Fibroblast of skin of right quadriceps (primary cell): ENCODE results near the gene MARF1.
A peak's percentile ranks its signal among the peaks of the same experiment; 100 is the strongest.
"Not testable (repeated sequence)": the region's sequence is repeated elsewhere in the genome, so short reads cannot be mapped to it uniquely, and the experiment has no call there.

ENCODE experiments used
- DNase-seq: peaks from one replicate; pipeline ENCODE4 v3.0.0-alpha.2; 2013

MARF1 gene, protein sequence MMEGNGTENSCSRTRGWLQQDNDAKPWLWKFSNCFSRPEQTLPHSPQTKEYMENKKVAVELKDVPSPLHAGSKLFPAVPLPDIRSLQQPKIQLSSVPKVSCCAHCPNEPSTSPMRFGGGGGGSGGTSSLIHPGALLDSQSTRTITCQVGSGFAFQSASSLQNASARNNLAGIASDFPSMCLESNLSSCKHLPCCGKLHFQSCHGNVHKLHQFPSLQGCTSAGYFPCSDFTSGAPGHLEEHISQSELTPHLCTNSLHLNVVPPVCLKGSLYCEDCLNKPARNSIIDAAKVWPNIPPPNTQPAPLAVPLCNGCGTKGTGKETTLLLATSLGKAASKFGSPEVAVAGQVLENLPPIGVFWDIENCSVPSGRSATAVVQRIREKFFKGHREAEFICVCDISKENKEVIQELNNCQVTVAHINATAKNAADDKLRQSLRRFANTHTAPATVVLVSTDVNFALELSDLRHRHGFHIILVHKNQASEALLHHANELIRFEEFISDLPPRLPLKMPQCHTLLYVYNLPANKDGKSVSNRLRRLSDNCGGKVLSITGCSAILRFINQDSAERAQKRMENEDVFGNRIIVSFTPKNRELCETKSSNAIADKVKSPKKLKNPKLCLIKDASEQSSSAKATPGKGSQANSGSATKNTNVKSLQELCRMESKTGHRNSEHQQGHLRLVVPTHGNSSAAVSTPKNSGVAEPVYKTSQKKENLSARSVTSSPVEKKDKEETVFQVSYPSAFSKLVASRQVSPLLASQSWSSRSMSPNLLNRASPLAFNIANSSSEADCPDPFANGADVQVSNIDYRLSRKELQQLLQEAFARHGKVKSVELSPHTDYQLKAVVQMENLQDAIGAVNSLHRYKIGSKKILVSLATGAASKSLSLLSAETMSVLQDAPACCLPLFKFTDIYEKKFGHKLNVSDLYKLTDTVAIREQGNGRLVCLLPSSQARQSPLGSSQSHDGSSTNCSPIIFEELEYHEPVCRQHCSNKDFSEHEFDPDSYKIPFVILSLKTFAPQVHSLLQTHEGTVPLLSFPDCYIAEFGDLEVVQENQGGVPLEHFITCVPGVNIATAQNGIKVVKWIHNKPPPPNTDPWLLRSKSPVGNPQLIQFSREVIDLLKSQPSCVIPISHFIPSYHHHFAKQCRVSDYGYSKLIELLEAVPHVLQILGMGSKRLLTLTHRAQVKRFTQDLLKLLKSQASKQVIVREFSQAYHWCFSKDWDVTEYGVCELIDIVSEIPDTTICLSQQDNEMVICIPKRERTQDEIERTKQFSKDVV (N-terminal part only)

GRCh38 chr16:15643048-15643945 lies at the start of gene MARF1:
Gene MARF1, minus strand, starts transcription at chr16:15643154. Its CDS starts 3,921 bp downstream, at chr16:15639233.
- DNase-seq: peak; percentile 96

- DNase-seq: not testable (repeated sequence)
Observed at GRCh38 chr16:15692508-15692907, 49.6 kb upstream of the MARF1 start.

GRCh38 chr16:15691046-15691445 lies 48.1 kb upstream of the MARF1 start:
- DNase-seq: no peak

DNA sequence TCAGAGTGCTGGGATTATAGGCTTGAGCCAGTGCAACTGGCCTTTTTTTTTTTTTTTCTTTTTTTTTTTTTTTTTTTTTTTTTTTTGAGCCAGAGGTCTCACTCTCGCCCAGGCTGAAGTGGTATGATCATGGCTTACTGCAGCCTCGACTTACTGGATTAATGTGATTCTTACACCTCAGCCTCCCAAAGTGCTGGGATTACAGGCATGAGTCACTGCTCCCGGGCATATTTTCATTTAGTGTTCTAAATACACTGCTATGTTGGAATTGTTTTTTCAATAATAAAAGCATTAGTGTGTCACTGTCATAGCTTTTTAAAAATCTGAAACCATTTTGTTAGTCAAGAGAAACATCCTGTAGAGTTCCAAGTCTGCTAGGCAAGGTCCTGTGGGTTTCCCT lies 47.3 kb upstream of the MARF1 start:
- peak; percentile 55 for DNase-seq

DNA sequence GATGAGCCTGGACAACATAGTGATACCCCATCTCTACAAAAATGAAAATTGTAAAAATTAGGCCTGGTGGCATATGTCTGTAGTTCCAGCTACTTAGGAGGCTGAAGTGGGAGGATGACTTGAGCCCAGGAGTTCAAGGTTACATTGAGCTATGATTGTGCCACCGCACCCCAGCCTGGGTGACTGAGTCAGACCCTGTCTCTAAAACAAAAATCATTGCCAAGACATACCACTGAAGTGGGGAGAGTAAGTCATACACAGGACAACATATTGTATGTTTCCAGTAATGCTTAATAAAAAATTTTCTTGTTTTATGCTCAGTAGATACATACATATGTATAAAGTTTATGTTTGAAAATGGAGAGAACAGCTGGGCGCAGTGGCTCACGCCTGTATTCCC lies 46.3 kb upstream of the MARF1 start:
- no peak for DNase-seq

GRCh38 chr16:15686287-15686686 lies 43.3 kb upstream of the MARF1 start:
- DNase-seq: no peak

- DNase-seq: peak; percentile 62
Observed at GRCh38 chr16:15682105-15682570, 39.2 kb upstream of the MARF1 start.

DNA sequence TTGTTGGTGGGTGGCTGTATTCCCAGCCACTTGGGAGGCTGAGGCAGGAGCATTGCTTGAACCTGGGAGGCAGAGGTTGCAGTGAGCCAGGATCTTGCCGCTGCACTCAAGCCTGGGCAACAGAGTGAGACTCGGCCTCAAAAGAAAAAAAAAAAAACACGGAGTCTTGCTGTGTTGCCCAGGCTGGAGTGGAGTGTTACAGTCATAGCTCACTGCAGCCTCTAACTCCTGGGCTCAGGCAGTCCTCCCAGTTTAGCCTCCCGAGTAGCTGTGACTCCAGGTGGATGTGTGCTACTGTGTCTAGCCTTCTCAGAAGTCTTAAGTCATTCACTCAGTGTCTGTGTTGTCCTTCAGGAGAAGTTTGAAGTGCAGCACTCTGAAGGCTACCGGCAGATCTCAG lies 34.5 kb upstream of the MARF1 start:
- no peak for DNase-seq

DNA sequence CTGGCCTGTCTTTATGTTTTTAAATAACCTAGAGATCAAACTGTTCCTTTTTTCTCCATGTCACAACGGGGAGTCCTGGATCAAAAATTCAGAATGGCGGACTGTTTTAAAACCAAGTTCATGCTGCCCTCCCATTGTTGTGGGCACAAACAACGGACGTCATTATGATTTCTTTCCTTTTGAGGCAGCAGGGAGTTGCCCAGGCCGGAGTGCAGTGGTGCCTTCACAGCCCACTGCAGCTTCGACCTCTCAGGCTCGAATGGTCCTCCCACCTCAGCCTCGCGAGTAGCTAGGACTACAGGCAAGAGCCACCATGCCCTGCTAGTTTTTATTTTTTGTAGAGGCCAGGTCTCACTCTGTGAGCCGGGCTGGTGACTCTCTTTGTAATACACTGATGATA lies 33.6 kb upstream of the MARF1 start:
- DNase-seq: no peak

GRCh38 chr16:15674571-15674970 lies 31.6 kb upstream of the MARF1 start:
- no peak for DNase-seq

GRCh38 chr16:15672514-15673167 lies 29.7 kb upstream of the MARF1 start:
- DNase-seq: peak; percentile 97

GRCh38 chr16:15672127-15672513 lies 29.2 kb upstream of the MARF1 start:
- DNase-seq: not testable (repeated sequence)

- DNase-seq: no peak
Observed at GRCh38 chr16:15671530-15672117, 28.7 kb upstream of the MARF1 start.

GRCh38 chr16:15667091-15667742 lies 24.3 kb upstream of the MARF1 start:
- DNase-seq: no peak

- no peak for DNase-seq
Observed at GRCh38 chr16:15665107-15665506, 22.2 kb upstream of the MARF1 start.

- DNase-seq: no peak
Observed at GRCh38 chr16:15660203-15660601, 17.2 kb upstream of the MARF1 start.

GRCh38 chr16:15658556-15658955 lies 15.6 kb upstream of the MARF1 start:
- DNase-seq: no peak

DNA sequence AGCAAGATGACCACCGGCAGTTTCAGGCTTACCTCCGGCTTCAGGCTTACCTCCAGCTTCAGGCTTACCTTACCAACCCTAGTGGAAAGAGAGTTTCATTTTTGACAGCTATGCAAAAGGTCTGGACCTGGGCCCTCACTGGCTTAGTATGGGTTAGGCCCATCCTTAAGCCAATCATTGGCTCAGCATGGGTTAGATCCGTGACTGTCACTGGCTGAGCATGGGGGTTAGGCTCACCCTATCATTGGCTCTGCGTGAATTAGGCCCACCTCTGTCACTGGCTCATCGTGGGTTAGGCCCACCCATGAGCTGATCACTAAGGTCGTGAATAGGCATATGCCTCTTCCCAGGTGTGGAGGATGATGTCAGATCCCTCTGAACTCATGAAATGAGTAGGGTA lies 15.2 kb upstream of the MARF1 start:
- DNase-seq: no peak

- not testable (repeated sequence) for DNase-seq
Observed at GRCh38 chr16:15655561-15655960, 12.6 kb upstream of the MARF1 start.

DNA sequence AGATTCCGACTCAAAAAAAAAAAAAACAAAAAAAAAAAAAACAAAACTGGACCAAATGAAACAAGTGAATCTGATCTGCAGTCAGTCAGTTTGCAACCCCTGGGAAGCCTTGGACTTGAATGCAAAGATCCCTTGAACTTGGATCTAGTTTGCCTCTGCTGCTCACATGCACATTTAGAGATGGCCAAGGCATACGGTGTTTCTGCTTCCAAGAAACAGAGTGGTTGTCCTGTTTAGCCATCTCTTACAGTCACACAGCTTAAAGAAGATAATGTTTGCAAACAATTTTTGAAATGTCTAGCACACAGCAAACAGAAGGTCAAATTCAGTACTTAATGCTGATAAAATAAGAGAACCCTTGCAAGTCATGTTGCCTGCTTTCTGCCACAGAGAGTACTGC lies 11.6 kb upstream of the MARF1 start:
- DNase-seq: no peak
